Medulla oblongata (tissue), 1 donor: Measurements from ENCODE around the gene POLR3E.

Source experiments
- DNase-seq: peaks from one replicate; pipeline ENCODE4 v3.0.0-alpha.2; 2015; ENCODE audit errors: extremely low spot score

POLR3E gene

GRCh38 chr16:22297114-22297870 lies at the start of gene POLR3E:
Gene POLR3E (plus strand): TSS chr16:22297409. CDS start chr16:22302969, 5,560 bp downstream.
- peak; percentile 99 for DNase-seq

- DNase-seq, result no peak
Measured at GRCh38 chr16:22250522-22250921, 46.7 kb upstream of the POLR3E start.

- DNase-seq, result no peak
Measured at GRCh38 chr16:22252317-22252716, 44.9 kb upstream of the POLR3E start.

- DNase-seq, result no peak
Measured at GRCh38 chr16:22253272-22253671, 43.9 kb upstream of the POLR3E start.

GRCh38 chr16:22255335-22255734 lies 41.9 kb upstream of the POLR3E start:
- no peak for DNase-seq

- DNase-seq, result no peak
Measured at GRCh38 chr16:22257440-22257839, 39.8 kb upstream of the POLR3E start.

GRCh38 chr16:22260490-22260889 lies 36.7 kb upstream of the POLR3E start:
- DNase-seq, result no peak

- DNase-seq, result no peak
Measured at GRCh38 chr16:22262460-22262859, 34.7 kb upstream of the POLR3E start.

- no peak for DNase-seq
Measured at GRCh38 chr16:22264786-22265185, 32.4 kb upstream of the POLR3E start.

GRCh38 chr16:22265351-22265750 lies 31.9 kb upstream of the POLR3E start:
- DNase-seq, result no peak

- no peak for DNase-seq
Measured at GRCh38 chr16:22266546-22266945, 30.7 kb upstream of the POLR3E start.

- no peak for DNase-seq
Measured at GRCh38 chr16:22267764-22268163, 29.4 kb upstream of the POLR3E start.

GRCh38 chr16:22270525-22270924 lies 26.7 kb upstream of the POLR3E start:
- no peak for DNase-seq

GRCh38 chr16:22272870-22273650 lies 24.1 kb upstream of the POLR3E start:
- no peak for DNase-seq

GRCh38 chr16:22274916-22275315 lies 22.3 kb upstream of the POLR3E start:
- DNase-seq, result no peak

- no peak for DNase-seq
Measured at GRCh38 chr16:22278441-22279230, 18.6 kb upstream of the POLR3E start.

GRCh38 chr16:22282254-22282892 lies 14.8 kb upstream of the POLR3E start:
- DNase-seq, result no peak

GRCh38 chr16:22284637-22285036 lies 12.6 kb upstream of the POLR3E start:
- no peak for DNase-seq

GRCh38 chr16:22285080-22285479 lies 12.1 kb upstream of the POLR3E start:
- no peak for DNase-seq

- no peak for DNase-seq
Measured at GRCh38 chr16:22291020-22291419, 6.2 kb upstream of the POLR3E start.

GRCh38 chr16:22291860-22292318 lies 5.3 kb upstream of the POLR3E start:
- no peak for DNase-seq

GRCh38 chr16:22292320-22292719 lies 4.9 kb upstream of the POLR3E start:
- no peak for DNase-seq
